Type B pancreatic cell (in vitro differentiated cells): ENCODE results near the gene SLC6A13. TPM values are rescaled to one million over a fixed set of nuclear protein-coding genes. Genes with fewer than 3 reads are reported as not detected.

Source experiments
- DNase-seq: peaks from one replicate; pipeline ENCODE4 v3.0.0; 2021; ENCODE audit warnings: mixed read lengths; ENCODE audit not compliant: unreplicated experiment; ENCODE audit errors: extremely low spot score
- H3K27ac Mint-ChIP-seq: 2 replicates; pipeline ENCODE4 v1.8.0; 2021; ENCODE audit warnings: mild to moderate bottlenecking, mixed read lengths
- H3K27me3 Mint-ChIP-seq: 2 replicates; pipeline ENCODE4 v1.8.0; 2021; ENCODE audit warnings: mixed read lengths
- H3K36me3 Mint-ChIP-seq: 2 replicates; pipeline ENCODE4 v1.8.0; 2021; ENCODE audit warnings: mixed read lengths
- H3K4me1 Mint-ChIP-seq: one replicate; pipeline ENCODE4 v1.8.0; 2021; ENCODE audit warnings: mixed read lengths; ENCODE audit not compliant: unreplicated experiment
- H3K4me3 Mint-ChIP-seq: 2 replicates; pipeline ENCODE4 v1.8.0; 2021; ENCODE audit warnings: mild to moderate bottlenecking, mixed read lengths
- H3K9me3 Mint-ChIP-seq: 2 replicates; pipeline ENCODE4 v1.8.0; 2021; ENCODE audit warnings: mixed read lengths
- total RNA-seq: library from RNA; stranded (reverse); gene quantifications from 2 replicates; pipeline ENCODE4 v1.2.1, GENCODE V29; 2021; ENCODE audit warnings: low replicate concordance
- TF ChIP-seq, protein P1 (sequence below): fragments of 200-600 bp; sonication (generic); conservative IDR thresholded peaks from 2 replicates; pipeline ENCODE4 v1.5.0; 2021; ENCODE audit warnings: antibody characterized with exemption, mild to moderate bottlenecking

The SLC6A13 gene
- total RNA-seq, 1 donor from 2014 or later: 7.0 TPM

DNA sequence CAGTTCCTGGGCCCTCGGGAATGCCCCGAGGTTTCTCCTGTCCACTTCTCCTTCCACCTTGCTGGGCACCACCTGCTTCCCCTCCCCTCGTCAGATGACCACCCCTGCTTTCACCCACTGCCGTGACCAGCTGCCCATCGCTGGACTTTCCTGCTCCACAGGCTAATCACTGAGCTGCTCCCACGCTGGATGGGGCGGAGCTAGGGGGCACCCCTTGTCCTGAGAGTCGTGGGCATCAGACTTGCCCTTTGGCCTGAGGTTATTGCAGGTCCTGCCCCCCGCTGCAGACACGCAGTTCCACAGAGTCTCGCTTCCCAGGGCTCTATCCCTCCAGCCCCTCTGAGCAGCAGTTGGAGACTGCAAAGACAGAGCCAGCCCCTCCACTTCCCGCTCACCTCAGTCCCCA lies 49.1 kb downstream of the SLC6A13 start:
- Mint-ChIP-seq H3K36me3 (no peaks in the 10 kb centered on the region), H3K4me3 (peak overlapping the region; percentile 9), H3K4me1 (peaks cover 21% of the 10 kb centered on the region), H3K27me3 (peaks cover 60% of the 10 kb centered on the region), H3K9me3 (no peaks in the 10 kb centered on the region), H3K27ac (no peak overlapping the region)
- TF ChIP-seq, protein P1, sequence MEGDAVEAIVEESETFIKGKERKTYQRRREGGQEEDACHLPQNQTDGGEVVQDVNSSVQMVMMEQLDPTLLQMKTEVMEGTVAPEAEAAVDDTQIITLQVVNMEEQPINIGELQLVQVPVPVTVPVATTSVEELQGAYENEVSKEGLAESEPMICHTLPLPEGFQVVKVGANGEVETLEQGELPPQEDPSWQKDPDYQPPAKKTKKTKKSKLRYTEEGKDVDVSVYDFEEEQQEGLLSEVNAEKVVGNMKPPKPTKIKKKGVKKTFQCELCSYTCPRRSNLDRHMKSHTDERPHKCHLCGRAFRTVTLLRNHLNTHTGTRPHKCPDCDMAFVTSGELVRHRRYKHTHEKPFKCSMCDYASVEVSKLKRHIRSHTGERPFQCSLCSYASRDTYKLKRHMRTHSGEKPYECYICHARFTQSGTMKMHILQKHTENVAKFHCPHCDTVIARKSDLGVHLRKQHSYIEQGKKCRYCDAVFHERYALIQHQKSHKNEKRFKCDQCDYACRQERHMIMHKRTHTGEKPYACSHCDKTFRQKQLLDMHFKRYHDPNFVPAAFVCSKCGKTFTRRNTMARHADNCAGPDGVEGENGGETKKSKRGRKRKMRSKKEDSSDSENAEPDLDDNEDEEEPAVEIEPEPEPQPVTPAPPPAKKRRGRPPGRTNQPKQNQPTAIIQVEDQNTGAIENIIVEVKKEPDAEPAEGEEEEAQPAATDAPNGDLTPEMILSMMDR: no peak
- DNase-seq: no peak

DNA sequence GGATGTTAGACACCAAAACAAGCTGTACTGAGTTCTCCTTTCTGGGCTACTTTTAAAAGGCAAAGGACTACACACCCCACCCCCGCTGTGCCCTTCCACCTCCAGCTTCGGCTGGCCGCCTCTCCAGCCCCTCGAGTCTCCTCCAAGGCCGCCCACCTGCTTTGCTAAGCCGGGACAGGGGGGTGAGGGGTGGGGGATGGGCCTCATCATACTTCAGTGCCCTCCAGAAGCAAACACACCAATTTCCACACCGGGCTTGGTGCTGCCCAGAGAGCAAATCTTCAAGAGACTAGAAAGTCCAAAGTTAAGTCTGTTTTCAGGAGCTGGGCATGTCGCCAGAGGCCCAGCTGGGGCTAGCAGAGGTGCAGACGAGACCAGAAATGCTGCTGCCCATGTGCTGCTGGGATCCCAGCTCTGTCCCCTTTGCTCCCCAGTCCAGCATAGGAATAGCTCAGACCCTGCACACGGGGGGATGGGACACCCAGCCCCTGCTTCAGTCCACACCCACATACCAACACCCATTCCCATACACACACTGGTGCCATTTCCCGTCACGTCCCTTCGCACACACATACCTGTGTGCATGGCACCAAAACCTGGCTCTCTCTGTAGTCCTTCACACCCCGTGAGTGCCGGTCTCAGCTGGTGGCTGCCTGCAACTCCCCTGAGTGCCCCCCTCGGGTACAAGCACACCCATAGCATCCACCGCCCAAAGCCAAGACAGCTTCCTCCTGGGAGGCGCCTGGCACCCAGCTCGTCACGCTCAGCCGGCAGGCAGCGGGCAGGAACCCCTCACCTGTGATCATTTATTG lies 49.7 kb downstream of the SLC6A13 start:
- H3K27me3 Mint-ChIP-seq: peaks cover 66% of the 10 kb centered on the region
- H3K27ac Mint-ChIP-seq: peak overlapping the region; percentile 24
- H3K36me3 Mint-ChIP-seq: no peaks in the 10 kb centered on the region

GRCh38 chr12:212415-212714 lies 50.3 kb downstream of the SLC6A13 start:
- peaks cover 69% of the 10 kb centered on the region for H3K27me3 Mint-ChIP-seq
- H3K27ac Mint-ChIP-seq: no peak overlapping the region
- TF ChIP-seq, protein P1: no peak
- H3K36me3 Mint-ChIP-seq: no peaks in the 10 kb centered on the region
- H3K9me3 Mint-ChIP-seq: no peaks in the 10 kb centered on the region
- H3K4me1 Mint-ChIP-seq: peaks cover 21% of the 10 kb centered on the region
- H3K4me3 Mint-ChIP-seq: no peak overlapping the region
- no peak for DNase-seq

More for the DNA sequence above, 49.7 kb downstream of the SLC6A13 start:
- Mint-ChIP-seq H3K4me1 (peaks cover 21% of the 10 kb centered on the region), H3K9me3 (no peaks in the 10 kb centered on the region), H3K4me3 (no peak overlapping the region)
- TF ChIP-seq, protein P1: no peak
- DNase-seq: no peak

- no peak overlapping the region for H3K4me3 Mint-ChIP-seq
- TF ChIP-seq, protein P1: no peak
- H3K9me3 Mint-ChIP-seq: no peaks in the 10 kb centered on the region
- no peaks in the 10 kb centered on the region for H3K36me3 Mint-ChIP-seq
- H3K27ac Mint-ChIP-seq: no peak overlapping the region
- H3K4me1 Mint-ChIP-seq: peaks cover 21% of the 10 kb centered on the region
- no peak for DNase-seq
- H3K27me3 Mint-ChIP-seq: peaks cover 65% of the 10 kb centered on the region
Observed at GRCh38 chr12:211639-212414, 50.8 kb downstream of the SLC6A13 start.

DNA sequence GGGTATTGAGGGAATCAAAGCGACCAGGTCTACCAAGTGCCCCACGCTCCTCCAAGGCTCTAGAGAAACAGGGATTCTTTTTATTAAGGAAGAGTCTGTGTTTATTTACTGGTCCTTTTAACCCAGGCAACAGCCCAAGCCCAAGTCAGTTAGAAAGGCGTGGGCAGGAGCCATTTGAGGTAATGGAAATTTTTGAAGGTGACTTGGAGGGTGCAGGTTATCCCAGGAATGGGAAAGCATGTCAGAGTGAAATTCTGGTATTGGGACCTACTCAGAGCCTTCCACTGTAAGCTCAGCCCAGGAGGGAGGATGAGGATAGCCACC lies 51.5 kb downstream of the SLC6A13 start:
- DNase-seq: no peak
- Mint-ChIP-seq H3K27ac (peak overlapping the region; percentile 80), H3K36me3 (no peaks in the 10 kb centered on the region), H3K27me3 (peaks cover 66% of the 10 kb centered on the region), H3K4me1 (peaks cover 21% of the 10 kb centered on the region), H3K9me3 (no peaks in the 10 kb centered on the region), H3K4me3 (no peak overlapping the region)
- TF ChIP-seq, protein P1: no peak
